HepG2 (cell line): ENCODE data around the gene CPNE4. TPM values are rescaled to one million over a fixed set of nuclear protein-coding genes. Genes with fewer than 3 reads are reported as not detected.

Experiments used
- ARNTL ChIP-seq: sonication (generic); formaldehyde crosslinking; IDR thresholded peaks from 2 replicates; pipeline ENCODE4 v1.4.0; 2020; ENCODE audit warnings: mild to moderate bottlenecking, missing genetic modification reagents
- ATF7 ChIP-seq, 2 experiments: fragments of 450-650 bp in 1 of 2; sonication (generic) in 1 of 2; formaldehyde crosslinking in 1 of 2; IDR thresholded peaks; 2 replicates each; pipeline versions ENCODE4 v1.4.0 to v1.6.1; 2016 to 2020; ENCODE audit warnings: antibody characterized with exemption in 1 of 2, mild to moderate bottlenecking in 1 of 2, missing genetic modification reagents in 1 of 2
- BCLAF1 ChIP-seq: fragments of 450-650 bp; IDR thresholded peaks from 2 replicates; pipeline ENCODE4 v1.6.1; 2017; ENCODE audit warnings: mild to moderate bottlenecking
- IRF9 ChIP-seq: sonication (generic); formaldehyde crosslinking; IDR thresholded peaks from 2 replicates; pipeline ENCODE4 v1.8.0; 2022; ENCODE audit warnings: missing genetic modification reagents, mild to moderate bottlenecking, borderline replicate concordance
- JUN ChIP-seq: sonication (generic); formaldehyde crosslinking; IDR thresholded peaks from 2 replicates; pipeline ENCODE4 v1.4.0; 2020; ENCODE audit warnings: mild to moderate bottlenecking, missing genetic modification reagents
- JUND ChIP-seq: sonication (generic); formaldehyde crosslinking; IDR thresholded peaks from 2 replicates; pipeline ENCODE4 v1.8.0; 2022; ENCODE audit warnings: mild to moderate bottlenecking, missing genetic modification reagents
- LCORL ChIP-seq, 2 experiments: fragments of 450-650 bp in 1 of 2; sonication (generic) in 1 of 2; formaldehyde crosslinking in 1 of 2; IDR thresholded peaks; 2 replicates each; pipeline versions ENCODE4 v1.5.0 to v1.6.1; 2017 to 2020; ENCODE audit warnings: antibody characterized with exemption in 1 of 2, missing genetic modification reagents in 1 of 2
- NFATC3 ChIP-seq: sonication (generic); formaldehyde crosslinking; IDR thresholded peaks from 2 replicates; pipeline ENCODE4 v1.5.1; 2020; ENCODE audit warnings: mild to moderate bottlenecking, missing genetic modification reagents
- PPARG ChIP-seq: conservative IDR thresholded peaks from 2 replicates; pipeline ENCODE4 v1.6.1; 2016; ENCODE audit warnings: missing biosample characterization, missing genetic modification reagents
- SAFB2 ChIP-seq: sonication (generic); formaldehyde crosslinking; IDR thresholded peaks from 2 replicates; pipeline ENCODE4 v1.5.1; 2020; ENCODE audit warnings: missing genetic modification reagents, low read depth, mild to moderate bottlenecking, borderline replicate concordance
- XBP1 ChIP-seq: sonication (generic); formaldehyde crosslinking; IDR thresholded peaks from 2 replicates; pipeline ENCODE4 v1.5.0; 2020; ENCODE audit warnings: missing genetic modification reagents
- ZNF18 ChIP-seq: sonication (generic); formaldehyde crosslinking; IDR thresholded peaks from 2 replicates; pipeline ENCODE4 v1.8.0; 2022; ENCODE audit warnings: mild to moderate bottlenecking, missing genetic modification reagents; ENCODE audit not compliant: insufficient replicate concordance
- ZNF350 ChIP-seq: sonication (generic); formaldehyde crosslinking; IDR thresholded peaks from 2 replicates; pipeline ENCODE4 v1.4.0; 2020; ENCODE audit warnings: mild to moderate bottlenecking, low read depth, missing genetic modification reagents, borderline replicate concordance
- ZSCAN29 ChIP-seq: sonication (generic); formaldehyde crosslinking; conservative IDR thresholded peaks from 2 replicates; pipeline ENCODE4 v1.4.0; 2020; ENCODE audit warnings: mild to moderate bottlenecking, missing genetic modification reagents
- polyA plus RNA-seq, 8 experiments: library from polyadenylated mRNA; depleted of rRNA in 3 of 8; stranded (reverse) in 7 of 8; unstranded in 1 of 8; fragments of >200 nt; fragmentation: Illumina TruSeq in 4 of 8; extraction: Trizol in 4 of 8; gene quantifications; 2 replicates each; pipeline versions ENCODE4 v1.2.1 to v1.2.3, GENCODE V29; 2011 to 2016; ENCODE audit warnings: low read depth in 4 of 8, missing spikeins in 1 of 8, mixed read lengths in 1 of 8; ENCODE audit not compliant: insufficient read depth in 1 of 8
- total RNA-seq, 5 experiments: library from RNA; depleted of rRNA; stranded (reverse); fragments of >200 nt; fragmentation: Illumina TruSeq; extraction: Trizol; gene quantifications; 2 replicates each; pipeline ENCODE4 v1.2.3, GENCODE V29; 2016; ENCODE audit warnings: low read depth in 1 of 5
- TF ChIP-seq, protein P1 (sequence below): IDR thresholded peaks from 2 replicates; pipeline ENCODE4 v1.6.1; 2016
- TF ChIP-seq, protein P2 (sequence below): sonication (generic); formaldehyde crosslinking; IDR thresholded peaks from 2 replicates; pipeline ENCODE4 v1.4.0; 2020; ENCODE audit warnings: mild to moderate bottlenecking, missing genetic modification reagents
- TF ChIP-seq, protein P3 (sequence below): sonication (generic); formaldehyde crosslinking; IDR thresholded peaks from 2 replicates; pipeline ENCODE4 v1.8.1; 2023; ENCODE audit warnings: mild to moderate bottlenecking, missing genetic modification reagents
- TF ChIP-seq, protein P4 (sequence below): sonication (generic); formaldehyde crosslinking; IDR thresholded peaks from 2 replicates; pipeline ENCODE4 v1.4.0; 2020; ENCODE audit warnings: low read depth, mild to moderate bottlenecking, missing genetic modification reagents

Gene CPNE4
- total and polyA plus RNA-seq, 2 of the 13 experiments (the other 11 are each of a cell fraction or from before 2014, with no cell fraction given) = not detected

- TF ChIP-seq ZNF18 (CRISPR knock-in tag) (peak; percentile 85), ARNTL (CRISPR knock-in tag) (peak; percentile 57; the same call in 1 of the 2 replicates), LCORL (IDR thresholded peaks at IDR 0.05) (peak; percentile 87), LCORL (CRISPR knock-in tag; IDR thresholded peaks at IDR 0.05) (peak; percentile 56; the same call in 1 of the 2 replicates), BCLAF1 (no peak), ZNF350 (peak; percentile 95), XBP1 (CRISPR knock-in tag) (no peak), PPARG (CRISPR knock-in tag) (peak; percentile 84), ATF7 (IDR thresholded peaks at IDR 0.05) (no peak), ATF7 (CRISPR knock-in tag; IDR thresholded peaks at IDR 0.05) (no peak), JUN (CRISPR knock-in tag) (peak; percentile 55; the same call in 1 of the 2 replicates), ZSCAN29 (CRISPR knock-in tag) (no peak; the same call in 1 of the 2 replicates), SAFB2 (CRISPR knock-in tag) (peak; percentile 48; the same call in 1 of the 2 replicates), IRF9 (CRISPR knock-in tag) (peak; percentile 98), NFATC3 (CRISPR knock-in tag) (peak; percentile 95; the same call in 1 of the 2 replicates), JUND (peak; percentile 71)
- TF ChIP-seq, protein P1, sequence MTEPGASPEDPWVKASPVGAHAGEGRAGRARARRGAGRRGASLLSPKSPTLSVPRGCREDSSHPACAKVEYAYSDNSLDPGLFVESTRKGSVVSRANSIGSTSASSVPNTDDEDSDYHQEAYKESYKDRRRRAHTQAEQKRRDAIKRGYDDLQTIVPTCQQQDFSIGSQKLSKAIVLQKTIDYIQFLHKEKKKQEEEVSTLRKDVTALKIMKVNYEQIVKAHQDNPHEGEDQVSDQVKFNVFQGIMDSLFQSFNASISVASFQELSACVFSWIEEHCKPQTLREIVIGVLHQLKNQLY (CRISPR knock-in tag) = peak; percentile 98
- TF ChIP-seq, protein P2, sequence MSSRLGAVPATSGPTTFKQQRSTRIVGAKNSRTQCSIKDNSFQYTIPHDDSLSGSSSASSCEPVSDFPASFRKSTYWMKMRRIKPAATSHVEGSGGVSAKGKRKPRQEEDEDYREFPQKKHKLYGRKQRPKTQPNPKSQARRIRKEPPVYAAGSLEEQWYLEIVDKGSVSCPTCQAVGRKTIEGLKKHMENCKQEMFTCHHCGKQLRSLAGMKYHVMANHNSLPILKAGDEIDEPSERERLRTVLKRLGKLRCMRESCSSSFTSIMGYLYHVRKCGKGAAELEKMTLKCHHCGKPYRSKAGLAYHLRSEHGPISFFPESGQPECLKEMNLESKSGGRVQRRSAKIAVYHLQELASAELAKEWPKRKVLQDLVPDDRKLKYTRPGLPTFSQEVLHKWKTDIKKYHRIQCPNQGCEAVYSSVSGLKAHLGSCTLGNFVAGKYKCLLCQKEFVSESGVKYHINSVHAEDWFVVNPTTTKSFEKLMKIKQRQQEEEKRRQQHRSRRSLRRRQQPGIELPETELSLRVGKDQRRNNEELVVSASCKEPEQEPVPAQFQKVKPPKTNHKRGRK (CRISPR knock-in tag) = no peak
- TF ChIP-seq, protein P3, sequence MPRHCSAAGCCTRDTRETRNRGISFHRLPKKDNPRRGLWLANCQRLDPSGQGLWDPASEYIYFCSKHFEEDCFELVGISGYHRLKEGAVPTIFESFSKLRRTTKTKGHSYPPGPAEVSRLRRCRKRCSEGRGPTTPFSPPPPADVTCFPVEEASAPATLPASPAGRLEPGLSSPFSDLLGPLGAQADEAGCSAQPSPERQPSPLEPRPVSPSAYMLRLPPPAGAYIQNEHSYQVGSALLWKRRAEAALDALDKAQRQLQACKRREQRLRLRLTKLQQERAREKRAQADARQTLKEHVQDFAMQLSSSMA (CRISPR knock-in tag) = peak; percentile 97
- TF ChIP-seq, protein P4, sequence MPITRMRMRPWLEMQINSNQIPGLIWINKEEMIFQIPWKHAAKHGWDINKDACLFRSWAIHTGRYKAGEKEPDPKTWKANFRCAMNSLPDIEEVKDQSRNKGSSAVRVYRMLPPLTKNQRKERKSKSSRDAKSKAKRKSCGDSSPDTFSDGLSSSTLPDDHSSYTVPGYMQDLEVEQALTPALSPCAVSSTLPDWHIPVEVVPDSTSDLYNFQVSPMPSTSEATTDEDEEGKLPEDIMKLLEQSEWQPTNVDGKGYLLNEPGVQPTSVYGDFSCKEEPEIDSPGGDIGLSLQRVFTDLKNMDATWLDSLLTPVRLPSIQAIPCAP = no peak
Observed at GRCh38 chr3:131502530-131503319, 532.1 kb downstream of the CPNE4 start, which contains the start of gene MRPL3 (continued).
